Endometrial microvascular endothelial cells (primary cell): ENCODE measurements around the gene ENO3. TPM values are rescaled to one million over a fixed set of nuclear protein-coding genes. Genes with fewer than 3 reads are reported as not detected.

Experiments
- in situ Hi-C: cut with HindIII; loops from 2 replicates; pipeline ENCODE4 v1.10.0; 2017; ENCODE audit warnings: low sequenced_read_pairs, low pct_unique_long_range_greater_than_20kb; ENCODE audit errors: inconsistent ontology term
- total RNA-seq: library from RNA; depleted of rRNA; stranded (reverse); fragments of >200 nt; gene quantifications from one replicate; pipeline ENCODE4 v1.2.3, GENCODE V29; 2015; ENCODE audit errors: inconsistent ontology term

Gene ENO3
- total RNA-seq, 1 donor from 2014 or later = not detected

- in situ Hi-C loops = no loop called here
Measured at GRCh38 chr17:4968486-4969046, 17.6 kb downstream of the ENO3 start.

- in situ Hi-C loops = no loop called here
Measured at GRCh38 chr17:4969047-4969550, 18.2 kb downstream of the ENO3 start.

- in situ Hi-C loops = no loop called here
Measured at GRCh38 chr17:4969551-4970173, 18.7 kb downstream of the ENO3 start.

- in situ Hi-C loops = no loop called here
Measured at GRCh38 chr17:4970273-4970672, 19.4 kb downstream of the ENO3 start.

- in situ Hi-C loops = no loop called here
Measured at GRCh38 chr17:4971826-4972225, 20.9 kb downstream of the ENO3 start.

- in situ Hi-C loops = no loop called here
Measured at GRCh38 chr17:4972322-4972721, 21.4 kb downstream of the ENO3 start.

GRCh38 chr17:4972752-4973151, 21.8 kb downstream of the ENO3 start:
- in situ Hi-C loops = no loop called here

GRCh38 chr17:4973256-4974114, 22.6 kb downstream of the ENO3 start:
- in situ Hi-C loops = no loop called here

- in situ Hi-C loops = no loop called here
Measured at GRCh38 chr17:4974115-4974670, 23.3 kb downstream of the ENO3 start.

- in situ Hi-C loops = no loop called here
Measured at GRCh38 chr17:4978726-4979125, 27.8 kb downstream of the ENO3 start.

GRCh38 chr17:4980644-4981216, 29.8 kb downstream of the ENO3 start:
- in situ Hi-C loops = no loop called here

GRCh38 chr17:4982305-4982704, 31.4 kb downstream of the ENO3 start:
- in situ Hi-C loops = no loop called here

- in situ Hi-C loops = no loop called here
Measured at GRCh38 chr17:4986403-4986802, 35.5 kb downstream of the ENO3 start.

GRCh38 chr17:4986951-4987766, 36.2 kb downstream of the ENO3 start, which contains the start of gene CAMTA2:
CAMTA2 (minus strand) TSS chr17:4987675; CDS start chr17:4986222, 1,453 bp downstream.
- in situ Hi-C loops = no loop called here

- in situ Hi-C loops = no loop called here
Measured at GRCh38 chr17:4987767-4988567, 37.0 kb downstream of the ENO3 start.

GRCh38 chr17:4994081-4994595, 43.2 kb downstream of the ENO3 start:
- in situ Hi-C loops = no loop called here

GRCh38 chr17:4997302-4998026, 46.5 kb downstream of the ENO3 start, which contains the start of the genes INCA1 and KIF1C:
INCA1 (minus strand) TSS chr17:4997522; CDS start chr17:4994437, 3,085 bp downstream.
KIF1C (plus strand) TSS chr17:4997950; CDS start chr17:5000247, 2,297 bp downstream.
- in situ Hi-C loops = no loop called here
